CD4-positive, alpha-beta memory T cell (primary cell): Measurements from ENCODE around the gene FNBP1. TPM values are rescaled to one million over a fixed set of nuclear protein-coding genes. Genes with fewer than 3 reads are reported as not detected.
A peak's percentile ranks its signal among the peaks of the same experiment; 100 is the strongest.
"Not testable (repeated sequence)": the region's sequence is repeated elsewhere in the genome, so short reads cannot be mapped to it uniquely, and the experiment has no call there.

ENCODE experiments used
- CTCF ChIA-PET: fragments of 350-600 bp; sonication (Branson Sonifier 250); formaldehyde crosslinking; loops from one replicate; lab custom pipeline; 2021; ENCODE audit warnings: inconsistent platforms; ENCODE audit not compliant: partially characterized antibody; lab: Charles Lee
- POLR2A ChIA-PET: fragments of 350-600 bp; sonication (Branson Sonifier 250); formaldehyde crosslinking; loops from one replicate; lab custom pipeline; 2021; ENCODE audit not compliant: partially characterized antibody; lab: Charles Lee
- DNase-seq, 5 donors: peaks; one replicate each; pipeline versions ENCODE4 v3.0.0 to v3.0.0-alpha.2; 2020 to 2022; ENCODE audit warnings: mixed read lengths in 1 of 5
- H3K27ac ChIP-seq: one replicate; pipeline ENCODE4 v1.7.0; 2013; ENCODE audit warnings: low read depth, low read length
- H3K27me3 ChIP-seq: 2 replicates; pipeline ENCODE4 v1.7.0; 2013; ENCODE audit warnings: mild to moderate bottlenecking, low read length, moderate library complexity; ENCODE audit not compliant: insufficient read depth
- H3K36me3 ChIP-seq: 2 replicates; pipeline ENCODE4 v1.7.0; 2013; ENCODE audit warnings: mild to moderate bottlenecking, low read length, moderate library complexity; ENCODE audit not compliant: insufficient read depth
- H3K4me1 ChIP-seq: 2 replicates; pipeline ENCODE4 v1.7.0; 2013; ENCODE audit warnings: mild to moderate bottlenecking, low read length, moderate library complexity; ENCODE audit not compliant: insufficient read depth
- H3K4me3 ChIP-seq, 2 donors: one replicate each; pipeline ENCODE4 v1.7.0; 2013; ENCODE audit warnings: low read length in 2 of 2, mild to moderate bottlenecking in 1 of 2
- H3K9me3 ChIP-seq, 2 donors: one replicate each; pipeline ENCODE4 v1.7.0; 2013; ENCODE audit warnings: low read length in 2 of 2, control low read depth in 1 of 2; ENCODE audit not compliant: control insufficient read depth in 1 of 2
- H3K27ac Mint-ChIP-seq, 7 donors: one replicate each; pipeline ENCODE4 v1.8.0; 2020 to 2021; ENCODE audit warnings: mixed read lengths in 7 of 7, mild to moderate bottlenecking in 6 of 7, inconsistent platforms in 3 of 7, moderate library complexity in 3 of 7
- H3K27me3 Mint-ChIP-seq, 2 donors: one replicate each; pipeline ENCODE4 v1.8.0; 2020 to 2021; ENCODE audit warnings: mixed read lengths in 2 of 2
- H3K36me3 Mint-ChIP-seq, 2 donors: one replicate each; pipeline ENCODE4 v1.8.0; 2020 to 2021; ENCODE audit warnings: mixed read lengths in 2 of 2, inconsistent platforms in 1 of 2, mild to moderate bottlenecking in 1 of 2
- H3K4me1 Mint-ChIP-seq, 4 donors: one replicate each; pipeline ENCODE4 v1.8.0; 2020 to 2021; ENCODE audit warnings: mixed read lengths in 4 of 4, mild to moderate bottlenecking in 1 of 4
- H3K4me3 Mint-ChIP-seq, 8 donors: one replicate each; pipeline ENCODE4 v1.8.0; 2020 to 2021; ENCODE audit warnings: mixed read lengths in 8 of 8, mild to moderate bottlenecking in 7 of 8, moderate library complexity in 6 of 8, inconsistent platforms in 3 of 8
- H3K9me3 Mint-ChIP-seq, 8 donors: one replicate each; pipeline ENCODE4 v1.8.0; 2020 to 2021; ENCODE audit warnings: mixed read lengths in 8 of 8, mild to moderate bottlenecking in 5 of 8, inconsistent platforms in 3 of 8, moderate library complexity in 1 of 8
- intact Hi-C: fragments of 100-400 bp; cut with micrococcal nuclease; formaldehyde crosslinking; loops from one replicate; pipeline ENCODE4 v1.15.1; 2023
- polyA plus RNA-seq, 2 donors: library from polyadenylated mRNA; unstranded; fragments of 300-500 nt; fragmentation: Illumina TruSeq; gene quantifications; one replicate each; pipeline ENCODE4 v1.2.3, GENCODE V29; 2021
- total RNA-seq, 2 experiments: library from RNA; stranded (reverse); gene quantifications; one replicate each; pipeline ENCODE4 v1.2.3, GENCODE V29; 2021

FNBP1 gene
- total and polyA plus RNA-seq, 4 experiments from 2014 or later: 143 to 202 (median 181) TPM

- no peaks in the 10 kb centered on the region for H3K9me3 ChIP-seq
- no peaks in the 10 kb centered on the region for H3K36me3 ChIP-seq
- H3K27ac ChIP-seq: peak overlapping the region; percentile 88
- H3K9me3 Mint-ChIP-seq: peaks cover 0 to 2% (median 0%) of the 10 kb centered on the region in 8 donors
- H3K4me1 Mint-ChIP-seq: peaks cover 49 to 86% (median 66%) of the 10 kb centered on the region in 4 donors
- DNase-seq: no peak
- peak overlapping the region; percentile 93 to 100 (median 98) for H3K27ac Mint-ChIP-seq
- H3K36me3 Mint-ChIP-seq: peaks cover 13 to 41% of the 10 kb centered on the region in 2 donors
- H3K4me1 ChIP-seq: peaks cover 91% of the 10 kb centered on the region
- H3K27me3 Mint-ChIP-seq: no peaks in the 10 kb centered on the region
- intact Hi-C loops: loop anchor here (5.0 kb wide), 1 partner anchor 34 kb away; the partner anchor contains the start of gene FNBP1
- peak overlapping the region; percentile 41 to 89 (median 64) for H3K4me3 Mint-ChIP-seq
- no peaks in the 10 kb centered on the region for H3K27me3 ChIP-seq
- H3K4me3 ChIP-seq: no peak overlapping the region
- POLR2A ChIA-PET: interaction anchor here (0.6 to 5.9 kb wide), 13 partner anchors 8 to 155 kb away, joined by 3 to 58 read pairs (median 4); partner anchors contain the start of gene FNBP1
- CTCF ChIA-PET: interaction anchor here (0.7 to 1.3 kb wide), 6 partner anchors 9 to 228 kb away, joined by 3 to 8 read pairs (median 3); no protein-coding TSS in a partner anchor
These were observed 34.5 kb downstream of the FNBP1 start for GRCh38 chr9:130008538-130008937.

GRCh38 chr9:130006952-130007351 is 36.0 kb downstream of the FNBP1 start:
- Histone ChIP-seq H3K27ac (peak overlapping the region; percentile 88), H3K4me1 (peaks cover 90% of the 10 kb centered on the region)
- H3K27me3 ChIP-seq, H3K36me3 ChIP-seq, H3K9me3 Mint-ChIP-seq, H3K27me3 Mint-ChIP-seq, DNase-seq, H3K4me3 ChIP-seq, H3K9me3 ChIP-seq: not testable (repeated sequence)
- Mint-ChIP-seq H3K4me1 (peaks cover 48 to 86% (median 65%) of the 10 kb centered on the region in 4 donors), H3K4me3 (peak overlapping the region; percentile 57 to 89 (median 80)), H3K36me3 (peaks cover 18 to 49% of the 10 kb centered on the region in 2 donors), H3K27ac (peak overlapping the region; percentile 93 to 100 (median 98))
- ChIA-PET POLR2A (interaction anchor here (0.9 to 5.9 kb wide), 5 partner anchors 22 to 118 kb away, joined by 3 to 58 read pairs (median 4); partner anchors contain the start of gene FNBP1), CTCF (interaction anchor here (0.6 to 1.3 kb wide), 4 partner anchors 16 to 51 kb away, joined by 3 to 4 read pairs (median 3); no protein-coding TSS in a partner anchor)
- intact Hi-C loops: loop anchor here (1.0 to 5.0 kb wide), 3 partner anchors 8 to 35 kb away; partner anchors contain the start of gene FNBP1

- Histone ChIP-seq H3K27me3 (no peaks in the 10 kb centered on the region), H3K4me1 (peaks cover 91% of the 10 kb centered on the region), H3K36me3 (no peaks in the 10 kb centered on the region), H3K9me3 (no peaks in the 10 kb centered on the region), H3K27ac (peak overlapping the region; percentile 13), H3K4me3 (no peak overlapping the region)
- H3K4me1 Mint-ChIP-seq: peaks cover 45 to 85% (median 63%) of the 10 kb centered on the region in 4 donors
- H3K36me3 Mint-ChIP-seq: peaks cover 8 to 52% of the 10 kb centered on the region in 2 donors
- DNase-seq: no peak
- intact Hi-C loops: no loop called here
- POLR2A ChIA-PET: interaction anchor here (1.4 kb wide), 1 partner anchor 36 kb away, joined by 4 read pairs; no protein-coding TSS in a partner anchor
- H3K9me3 Mint-ChIP-seq: no peaks in the 10 kb centered on the region
- CTCF ChIA-PET: interaction anchor here (1.0 to 1.4 kb wide), 4 partner anchors 11 to 71 kb away, joined by 3 to 5 read pairs (median 4); no protein-coding TSS in a partner anchor
- H3K4me3 Mint-ChIP-seq: peak overlapping the region in 2 of 8 donors; percentile 21 to 49
- no peaks in the 10 kb centered on the region for H3K27me3 Mint-ChIP-seq
- H3K27ac Mint-ChIP-seq: peak overlapping the region; percentile 72 to 98 (median 81)
These were observed 38.9 kb downstream of the FNBP1 start for GRCh38 chr9:130003943-130004552.

GRCh38 chr9:130002320-130002719 is 40.7 kb downstream of the FNBP1 start:
- H3K27me3 ChIP-seq: no peaks in the 10 kb centered on the region
- Mint-ChIP-seq H3K27me3 (no peaks in the 10 kb centered on the region), H3K4me3 (peak overlapping the region in 3 of 8 donors; percentile 28 to 54 (median 39)), H3K4me1 (peaks cover 43 to 86% (median 63%) of the 10 kb centered on the region in 4 donors), H3K27ac (peak overlapping the region in 6 of 7 donors; percentile 31 to 98 (median 62)), H3K36me3 (peaks cover 13 to 52% of the 10 kb centered on the region in 2 donors), H3K9me3 (no peaks in the 10 kb centered on the region)
- peaks cover 92% of the 10 kb centered on the region for H3K4me1 ChIP-seq
- POLR2A ChIA-PET: interaction anchor here (0.5 to 2.0 kb wide), 4 partner anchors 13 to 36 kb away, joined by 3 to 7 read pairs (median 4); no protein-coding TSS in a partner anchor
- CTCF ChIA-PET: no interaction called here
- H3K4me3 ChIP-seq: no peak overlapping the region
- H3K36me3 ChIP-seq: no peaks in the 10 kb centered on the region
- DNase-seq: no peak
- H3K27ac ChIP-seq: no peak overlapping the region
- intact Hi-C loops: no loop called here
- H3K9me3 ChIP-seq: no peaks in the 10 kb centered on the region

GRCh38 chr9:130001190-130001589 is 41.8 kb downstream of the FNBP1 start:
- DNase-seq: no peak
- H3K4me3 Mint-ChIP-seq: peak overlapping the region in 7 of 8 donors; percentile 0 to 43 (median 21)
- peak overlapping the region; percentile 57 to 98 (median 83) for H3K27ac Mint-ChIP-seq
- peaks cover 45 to 86% (median 65%) of the 10 kb centered on the region in 4 donors for H3K4me1 Mint-ChIP-seq
- Histone ChIP-seq H3K4me3 (no peak overlapping the region), H3K4me1 (peaks cover 92% of the 10 kb centered on the region), H3K9me3 (no peaks in the 10 kb centered on the region), H3K27me3 (no peaks in the 10 kb centered on the region), H3K36me3 (no peaks in the 10 kb centered on the region), H3K27ac (no peak overlapping the region)
- intact Hi-C loops: no loop called here
- H3K27me3 Mint-ChIP-seq: no peaks in the 10 kb centered on the region
- POLR2A ChIA-PET: interaction anchor here (0.9 to 3.5 kb wide), 10 partner anchors 8 to 113 kb away, joined by 3 to 13 read pairs (median 6); partner anchors contain the start of gene FNBP1
- H3K36me3 Mint-ChIP-seq: peaks cover 13 to 52% of the 10 kb centered on the region in 2 donors
- CTCF ChIA-PET: interaction anchor here (0.8 to 1.6 kb wide), 4 partner anchors 27 to 116 kb away, joined by 4 to 6 read pairs (median 4); no protein-coding TSS in a partner anchor
- H3K9me3 Mint-ChIP-seq: no peaks in the 10 kb centered on the region

- ChIA-PET CTCF (interaction anchor here (0.6 to 3.8 kb wide), 4 partner anchors 9 to 113 kb away, joined by 3 to 13 read pairs (median 7); no protein-coding TSS in a partner anchor), POLR2A (interaction anchor here (1.0 to 3.5 kb wide), 9 partner anchors 11 to 262 kb away, joined by 3 to 13 read pairs (median 7); no protein-coding TSS in a partner anchor)
- H3K36me3 ChIP-seq: peaks cover 2% of the 10 kb centered on the region
- H3K4me3 ChIP-seq: no peak overlapping the region
- H3K9me3 Mint-ChIP-seq: no peaks in the 10 kb centered on the region
- H3K4me1 Mint-ChIP-seq: peaks cover 56 to 92% (median 74%) of the 10 kb centered on the region in 4 donors
- no peaks in the 10 kb centered on the region for H3K9me3 ChIP-seq
- peak overlapping the region; percentile 80 to 98 (median 86) for H3K27ac Mint-ChIP-seq
- no peak for DNase-seq
- peaks cover 15 to 56% of the 10 kb centered on the region in 2 donors for H3K36me3 Mint-ChIP-seq
- H3K27me3 ChIP-seq: no peaks in the 10 kb centered on the region
- peak overlapping the region; percentile 47 for H3K27ac ChIP-seq
- H3K27me3 Mint-ChIP-seq: no peaks in the 10 kb centered on the region
- intact Hi-C loops: loop anchor here (1.0 to 5.0 kb wide), 2 partner anchors 8 to 38 kb away; no protein-coding TSS in a partner anchor
- H3K4me1 ChIP-seq: peaks cover 92% of the 10 kb centered on the region
- H3K4me3 Mint-ChIP-seq: peak overlapping the region in 7 of 8 donors; percentile 45 to 84 (median 60)
These were observed 43.9 kb downstream of the FNBP1 start for GRCh38 chr9:129999141-129999510.
